ENCODE measurements around the gene MAP1LC3B.

Gene MAP1LC3B

GRCh38 chr16:87359121-87359520 lies 33.0 kb upstream of the MAP1LC3B start:
- no peaks in the 10 kb centered on the region for H3K9me3 ChIP-seq (ENCODE audit: control insufficient read depth, insufficient read depth, low read depth, low read length)
- peaks cover 5% of the 10 kb centered on the region; the same call in 1 of the 2 replicates for H3K4me1 ChIP-seq (ENCODE audit: control insufficient read depth, insufficient read depth, low read length)
- TF ChIP-seq ZNF292 (tag by site-specific recombination; IDR thresholded peaks at IDR 0.05; ENCODE audit: borderline replicate concordance, low read depth), result no peak
- TF ChIP-seq MEIS1 (CRISPR knock-in tag; IDR thresholded peaks at IDR 0.05; ENCODE audit: borderline replicate concordance), result no peak
- no peak for TF ChIP-seq ZSCAN16 (tag by site-specific recombination; IDR thresholded peaks at IDR 0.05)
- no peak for TF ChIP-seq ZSCAN30 (tag by site-specific recombination; IDR thresholded peaks at IDR 0.05)
- no peak for TF ChIP-seq ZNF132 (tag by site-specific recombination; IDR thresholded peaks at IDR 0.05; ENCODE audit: borderline replicate concordance)
- TF ChIP-seq ZNF48 (tag by site-specific recombination; IDR thresholded peaks at IDR 0.05), result no peak
- TF ChIP-seq, protein P1, sequence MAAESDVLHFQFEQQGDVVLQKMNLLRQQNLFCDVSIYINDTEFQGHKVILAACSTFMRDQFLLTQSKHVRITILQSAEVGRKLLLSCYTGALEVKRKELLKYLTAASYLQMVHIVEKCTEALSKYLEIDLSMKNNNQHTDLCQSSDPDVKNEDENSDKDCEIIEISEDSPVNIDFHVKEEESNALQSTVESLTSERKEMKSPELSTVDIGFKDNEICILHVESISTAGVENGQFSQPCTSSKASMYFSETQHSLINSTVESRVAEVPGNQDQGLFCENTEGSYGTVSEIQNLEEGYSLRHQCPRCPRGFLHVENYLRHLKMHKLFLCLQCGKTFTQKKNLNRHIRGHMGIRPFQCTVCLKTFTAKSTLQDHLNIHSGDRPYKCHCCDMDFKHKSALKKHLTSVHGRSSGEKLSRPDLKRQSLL (tag by site-specific recombination; IDR thresholded peaks at IDR 0.05), result no peak
- TF ChIP-seq ZBTB44 (tag by site-specific recombination; IDR thresholded peaks at IDR 0.05), result no peak
- no peak for TF ChIP-seq ZNF280C (tag by site-specific recombination; IDR thresholded peaks at IDR 0.05)
- ChIA-PET POLR2A (no interaction called here), CTCF (no interaction called here)
- H3K4me3 ChIP-seq (ENCODE audit: low read depth, low read length), result no peak overlapping the region
- peaks cover 0 to 57% of the 10 kb centered on the region in 2 experiments; a peak in 1 of 3 replicates for H3K36me3 ChIP-seq (ENCODE audit: control insufficient read depth in 2 of 2, insufficient read depth in 1 of 2, low read length in 2 of 2)
- H3K27ac ChIP-seq (ENCODE audit: extremely low read depth, low read depth, low read length), result no peak overlapping the region

- no peaks in the 10 kb centered on the region for H3K9me3 ChIP-seq (ENCODE audit: control insufficient read depth, insufficient read depth, low read depth, low read length)
- CTCF ChIA-PET, result interaction anchor here (0.6 kb wide), 1 partner anchor 35 kb away, joined by 3 read pairs; no protein-coding TSS in a partner anchor
- peaks cover 8% of the 10 kb centered on the region; the same call in 1 of the 2 replicates for H3K4me1 ChIP-seq (ENCODE audit: control insufficient read depth, insufficient read depth, low read length)
- TF ChIP-seq ZNF133 (tag by site-specific recombination; IDR thresholded peaks at IDR 0.05) (no peak), ZNF792 (tag by site-specific recombination; IDR thresholded peaks at IDR 0.05) (no peak), HOXA7 (CRISPR knock-in tag; IDR thresholded peaks at IDR 0.05; ENCODE audit: borderline replicate concordance) (no peak), ZXDB (tag by site-specific recombination; IDR thresholded peaks at IDR 0.05) (no peak), PRDM4 (tag by site-specific recombination; IDR thresholded peaks at IDR 0.05) (no peak), ZNF280C (tag by site-specific recombination; IDR thresholded peaks at IDR 0.05) (no peak), ZNF654 (tag by site-specific recombination; IDR thresholded peaks at IDR 0.05; ENCODE audit: low read depth) (no peak), REPIN1 (tag by site-specific recombination; IDR thresholded peaks at IDR 0.05; ENCODE audit: low read depth) (no peak)
- POLR2A ChIA-PET, result interaction anchor here (0.6 kb wide), 1 partner anchor 525 kb away, joined by 3 read pairs; no protein-coding TSS in a partner anchor
- H3K27ac ChIP-seq (ENCODE audit: extremely low read depth, low read depth, low read length), result no peak overlapping the region
- peaks cover 0 to 57% of the 10 kb centered on the region in 2 experiments; a peak in 1 of 3 replicates for H3K36me3 ChIP-seq (ENCODE audit: control insufficient read depth in 2 of 2, insufficient read depth in 1 of 2, low read length in 2 of 2)
- H3K4me3 ChIP-seq (ENCODE audit: low read depth, low read length), result no peak overlapping the region
These were observed 31.1 kb upstream of the MAP1LC3B start for GRCh38 chr16:87360862-87361610.
